GM18507 (cell line): ENCODE measurements around the gene HOMER2.
A peak's percentile ranks its signal among the peaks of the same experiment; 100 is the strongest.
"Not testable (repeated sequence)": the region's sequence is repeated elsewhere in the genome, so short reads cannot be mapped to it uniquely, and the experiment has no call there.

Source experiments
- DNase-seq: peaks from one replicate; pipeline ENCODE4 v3.0.0; 2011; ENCODE audit warnings: low read depth; ENCODE audit not compliant: insufficient read length; ENCODE audit errors: extremely low spot score
- FAIRE-seq: peaks from 2 replicates; lab custom pipeline; 2011; peaks lifted over from hg19 to GRCh38; lab: Jason Lieb, UNC

The HOMER2 gene

GRCh38 chr15:82968066-82968465, 15.5 kb upstream of the HOMER2 start:
- DNase-seq (no peak), FAIRE-seq (no peak)

- DNase-seq, result no peak
- peak; percentile 64 for FAIRE-seq
Measured at GRCh38 chr15:82966671-82967071, 14.2 kb upstream of the HOMER2 start.

GRCh38 chr15:82964890-82965289, 12.4 kb upstream of the HOMER2 start:
- FAIRE-seq, result no peak
- DNase-seq, result no peak

- no peak for DNase-seq
Measured at GRCh38 chr15:82963471-82964341, 11.2 kb upstream of the HOMER2 start.

GRCh38 chr15:82960766-82961165, 8.2 kb upstream of the HOMER2 start:
- FAIRE-seq (no peak), DNase-seq (no peak)

More at GRCh38 chr15:82963471-82964341, 11.2 kb upstream of the HOMER2 start:
- FAIRE-seq, result no peak

GRCh38 chr15:82959423-82959822, 6.9 kb upstream of the HOMER2 start:
- no peak for DNase-seq
- no peak for FAIRE-seq

GRCh38 chr15:82958638-82959037, 6.1 kb upstream of the HOMER2 start:
- DNase-seq, result no peak

GRCh38 chr15:82951472-82952157, 905 bp downstream of the HOMER2 start:
- DNase-seq, result no peak
- FAIRE-seq, result no peak

More at GRCh38 chr15:82958638-82959037, 6.1 kb upstream of the HOMER2 start:
- no peak for FAIRE-seq

- DNase-seq (peak; percentile 26), FAIRE-seq (peak; percentile 51)
Measured at GRCh38 chr15:82950746-82951370, 1.7 kb downstream of the HOMER2 start.

- FAIRE-seq, result no peak
- DNase-seq, result no peak
Measured at GRCh38 chr15:82950295-82950694, 2.2 kb downstream of the HOMER2 start.

- no peak for DNase-seq
- no peak for FAIRE-seq
Measured at GRCh38 chr15:82946155-82946701, 6.3 kb downstream of the HOMER2 start.

- DNase-seq, result no peak
- no peak for FAIRE-seq
Measured at GRCh38 chr15:82945326-82945725, 7.2 kb downstream of the HOMER2 start.

GRCh38 chr15:82944821-82945220, 7.7 kb downstream of the HOMER2 start:
- FAIRE-seq (no peak), DNase-seq (no peak)

GRCh38 chr15:82944056-82944455, 8.5 kb downstream of the HOMER2 start:
- no peak for DNase-seq
- no peak for FAIRE-seq

- DNase-seq, result no peak
- no peak for FAIRE-seq
Measured at GRCh38 chr15:82943176-82943575, 9.3 kb downstream of the HOMER2 start.

- DNase-seq (no peak), FAIRE-seq (no peak)
Measured at GRCh38 chr15:82942691-82943090, 9.8 kb downstream of the HOMER2 start.

- DNase-seq, FAIRE-seq: not testable (repeated sequence)
Measured at GRCh38 chr15:82939678-82940077, 12.8 kb downstream of the HOMER2 start.

- no peak for FAIRE-seq
- no peak for DNase-seq
Measured at GRCh38 chr15:82937712-82938058, 14.8 kb downstream of the HOMER2 start.

GRCh38 chr15:82936966-82937711, 15.4 kb downstream of the HOMER2 start:
- FAIRE-seq (no peak), DNase-seq (no peak)
